Measurements from ENCODE around the gene KATNA1. TPM values are rescaled to one million over a fixed set of nuclear protein-coding genes. Genes with fewer than 3 reads are reported as not detected.

Gene KATNA1
- total and polyA plus RNA-seq, 9 of the 15 experiments (the other 6 are each of a cell fraction or from before 2014, with no cell fraction given) = 22.5 to 76.9 (median 45.0) TPM

DNA sequence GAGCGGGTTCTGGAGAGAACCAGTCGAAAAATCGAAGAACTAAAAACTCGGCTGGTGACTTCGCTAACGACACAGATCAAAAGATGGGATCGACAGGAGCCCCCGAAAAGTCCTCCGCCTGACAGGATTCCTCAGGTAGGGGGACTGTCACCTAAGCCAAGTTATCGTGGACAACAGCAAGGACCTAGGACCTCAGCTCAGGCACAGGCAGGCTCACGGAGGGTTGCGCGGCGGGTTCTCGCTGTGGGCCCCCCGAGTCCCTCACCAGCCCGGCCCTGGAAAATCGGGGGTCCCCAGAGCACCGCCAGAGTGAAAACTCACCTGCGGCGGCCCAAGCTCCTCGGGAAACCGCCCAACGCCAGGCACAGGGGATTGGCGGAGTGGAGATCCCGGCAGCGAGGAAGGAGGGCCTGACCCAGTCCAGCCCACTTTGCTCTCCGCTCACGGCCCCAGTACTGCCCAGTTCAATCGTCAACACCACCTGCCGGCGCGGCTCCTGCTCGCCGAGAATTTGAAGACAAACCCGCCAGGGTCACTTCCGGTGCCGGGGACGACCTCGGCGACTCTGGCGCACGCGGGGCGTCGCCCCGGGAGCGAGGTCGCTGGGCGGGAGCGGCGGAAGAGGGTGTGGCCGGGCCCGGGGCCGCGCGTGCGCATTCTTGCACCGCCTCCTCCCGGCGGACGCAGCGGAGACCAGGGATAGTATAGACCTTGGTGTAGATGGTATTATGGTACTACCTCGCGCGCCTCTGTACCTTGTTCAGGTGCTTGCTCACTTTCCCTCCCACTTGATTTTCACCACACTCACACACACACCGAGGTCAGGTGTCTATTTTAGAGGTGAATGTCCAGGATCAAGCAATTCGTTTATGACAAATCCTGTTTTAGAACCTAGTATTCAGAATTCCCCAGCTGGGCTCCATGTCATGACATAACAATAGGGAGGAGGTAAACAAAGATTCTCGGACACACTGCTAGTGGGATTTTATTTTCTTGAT lies at the start of gene KATNA1 (continued):
- TF ChIP-seq, protein P1, sequence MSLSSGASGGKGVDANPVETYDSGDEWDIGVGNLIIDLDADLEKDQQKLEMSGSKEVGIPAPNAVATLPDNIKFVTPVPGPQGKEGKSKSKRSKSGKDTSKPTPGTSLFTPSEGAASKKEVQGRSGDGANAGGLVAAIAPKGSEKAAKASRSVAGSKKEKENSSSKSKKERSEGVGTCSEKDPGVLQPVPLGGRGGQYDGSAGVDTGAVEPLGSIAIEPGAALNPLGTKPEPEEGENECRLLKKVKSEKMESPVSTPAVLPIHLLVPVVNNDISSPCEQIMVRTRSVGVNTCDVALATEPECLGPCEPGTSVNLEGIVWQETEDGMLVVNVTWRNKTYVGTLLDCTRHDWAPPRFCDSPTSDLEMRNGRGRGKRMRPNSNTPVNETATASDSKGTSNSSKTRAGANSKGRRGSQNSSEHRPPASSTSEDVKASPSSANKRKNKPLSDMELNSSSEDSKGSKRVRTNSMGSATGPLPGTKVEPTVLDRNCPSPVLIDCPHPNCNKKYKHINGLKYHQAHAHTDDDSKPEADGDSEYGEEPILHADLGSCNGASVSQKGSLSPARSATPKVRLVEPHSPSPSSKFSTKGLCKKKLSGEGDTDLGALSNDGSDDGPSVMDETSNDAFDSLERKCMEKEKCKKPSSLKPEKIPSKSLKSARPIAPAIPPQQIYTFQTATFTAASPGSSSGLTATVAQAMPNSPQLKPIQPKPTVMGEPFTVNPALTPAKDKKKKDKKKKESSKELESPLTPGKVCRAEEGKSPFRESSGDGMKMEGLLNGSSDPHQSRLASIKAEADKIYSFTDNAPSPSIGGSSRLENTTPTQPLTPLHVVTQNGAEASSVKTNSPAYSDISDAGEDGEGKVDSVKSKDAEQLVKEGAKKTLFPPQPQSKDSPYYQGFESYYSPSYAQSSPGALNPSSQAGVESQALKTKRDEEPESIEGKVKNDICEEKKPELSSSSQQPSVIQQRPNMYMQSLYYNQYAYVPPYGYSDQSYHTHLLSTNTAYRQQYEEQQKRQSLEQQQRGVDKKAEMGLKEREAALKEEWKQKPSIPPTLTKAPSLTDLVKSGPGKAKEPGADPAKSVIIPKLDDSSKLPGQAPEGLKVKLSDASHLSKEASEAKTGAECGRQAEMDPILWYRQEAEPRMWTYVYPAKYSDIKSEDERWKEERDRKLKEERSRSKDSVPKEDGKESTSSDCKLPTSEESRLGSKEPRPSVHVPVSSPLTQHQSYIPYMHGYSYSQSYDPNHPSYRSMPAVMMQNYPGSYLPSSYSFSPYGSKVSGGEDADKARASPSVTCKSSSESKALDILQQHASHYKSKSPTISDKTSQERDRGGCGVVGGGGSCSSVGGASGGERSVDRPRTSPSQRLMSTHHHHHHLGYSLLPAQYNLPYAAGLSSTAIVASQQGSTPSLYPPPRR (CRISPR knock-in tag; IDR thresholded peaks at IDR 0.05; ENCODE audit: borderline replicate concordance) = peak; percentile 79
- TF ChIP-seq ZFX (CRISPR knock-in tag; IDR thresholded peaks at IDR 0.05) (peak; percentile 92), MXI1 (IDR thresholded peaks at IDR 0.05; ENCODE audit: low read depth, low read length) (peak; percentile 74), KDM1A (IDR thresholded peaks at IDR 0.05) (no peak), RBM22 (IDR thresholded peaks at IDR 0.05; ENCODE audit: low read depth, low read length, poor library complexity, severe bottlenecking) (peak; percentile 71), NFIX (CRISPR knock-in tag; IDR thresholded peaks at IDR 0.05; ENCODE audit: low read depth) (no peak), STAG1 (CRISPR knock-in tag; IDR thresholded peaks at IDR 0.05; ENCODE audit: borderline replicate concordance) (no peak), PHB (CRISPR knock-in tag; IDR thresholded peaks at IDR 0.05) (0 out of 2 replicates have a peak, but pooled peaks have one; percentile 62), ZNF431 (CRISPR knock-in tag; IDR thresholded peaks at IDR 0.05) (peak; percentile 84), U2AF2 (optimal IDR thresholded peaks at IDR 0.05; ENCODE audit: low read depth, low read length) (no peak), ETS2 (tag; IDR thresholded peaks at IDR 0.05; ENCODE audit: borderline replicate concordance, poor library complexity, severe bottlenecking) (no peak)
- TF ChIP-seq, protein P2, sequence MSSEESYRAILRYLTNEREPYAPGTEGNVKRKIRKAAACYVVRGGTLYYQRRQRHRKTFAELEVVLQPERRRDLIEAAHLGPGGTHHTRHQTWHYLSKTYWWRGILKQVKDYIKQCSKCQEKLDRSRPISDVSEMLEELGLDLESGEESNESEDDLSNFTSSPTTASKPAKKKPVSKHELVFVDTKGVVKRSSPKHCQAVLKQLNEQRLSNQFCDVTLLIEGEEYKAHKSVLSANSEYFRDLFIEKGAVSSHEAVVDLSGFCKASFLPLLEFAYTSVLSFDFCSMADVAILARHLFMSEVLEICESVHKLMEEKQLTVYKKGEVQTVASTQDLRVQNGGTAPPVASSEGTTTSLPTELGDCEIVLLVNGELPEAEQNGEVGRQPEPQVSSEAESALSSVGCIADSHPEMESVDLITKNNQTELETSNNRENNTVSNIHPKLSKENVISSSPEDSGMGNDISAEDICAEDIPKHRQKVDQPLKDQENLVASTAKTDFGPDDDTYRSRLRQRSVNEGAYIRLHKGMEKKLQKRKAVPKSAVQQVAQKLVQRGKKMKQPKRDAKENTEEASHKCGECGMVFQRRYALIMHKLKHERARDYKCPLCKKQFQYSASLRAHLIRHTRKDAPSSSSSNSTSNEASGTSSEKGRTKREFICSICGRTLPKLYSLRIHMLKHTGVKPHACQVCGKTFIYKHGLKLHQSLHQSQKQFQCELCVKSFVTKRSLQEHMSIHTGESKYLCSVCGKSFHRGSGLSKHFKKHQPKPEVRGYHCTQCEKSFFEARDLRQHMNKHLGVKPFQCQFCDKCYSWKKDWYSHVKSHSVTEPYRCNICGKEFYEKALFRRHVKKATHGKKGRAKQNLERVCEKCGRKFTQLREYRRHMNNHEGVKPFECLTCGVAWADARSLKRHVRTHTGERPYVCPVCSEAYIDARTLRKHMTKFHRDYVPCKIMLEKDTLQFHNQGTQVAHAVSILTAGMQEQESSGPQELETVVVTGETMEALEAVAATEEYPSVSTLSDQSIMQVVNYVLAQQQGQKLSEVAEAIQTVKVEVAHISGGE (CRISPR knock-in tag; IDR thresholded peaks at IDR 0.05) = peak in 1 of 3 experiments; percentile 88; a peak in 2 of 6 replicates
- TF ChIP-seq, protein P3, sequence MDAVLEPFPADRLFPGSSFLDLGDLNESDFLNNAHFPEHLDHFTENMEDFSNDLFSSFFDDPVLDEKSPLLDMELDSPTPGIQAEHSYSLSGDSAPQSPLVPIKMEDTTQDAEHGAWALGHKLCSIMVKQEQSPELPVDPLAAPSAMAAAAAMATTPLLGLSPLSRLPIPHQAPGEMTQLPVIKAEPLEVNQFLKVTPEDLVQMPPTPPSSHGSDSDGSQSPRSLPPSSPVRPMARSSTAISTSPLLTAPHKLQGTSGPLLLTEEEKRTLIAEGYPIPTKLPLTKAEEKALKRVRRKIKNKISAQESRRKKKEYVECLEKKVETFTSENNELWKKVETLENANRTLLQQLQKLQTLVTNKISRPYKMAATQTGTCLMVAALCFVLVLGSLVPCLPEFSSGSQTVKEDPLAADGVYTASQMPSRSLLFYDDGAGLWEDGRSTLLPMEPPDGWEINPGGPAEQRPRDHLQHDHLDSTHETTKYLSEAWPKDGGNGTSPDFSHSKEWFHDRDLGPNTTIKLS (IDR thresholded peaks at IDR 0.05; ENCODE audit: borderline replicate concordance, low read depth) = peak; percentile 77; the same call in 1 of the 2 replicates
